HG03039 (cell line): Measurements from ENCODE around the gene TFRC.
"Not testable (repeated sequence)": the region's sequence is repeated elsewhere in the genome, so short reads cannot be mapped to it uniquely, and the experiment has no call there.

ENCODE experiments used
- ATAC-seq: cut with Tn5 transposase; IDR thresholded peaks from one replicate; pipeline ENCODE4 v1.9.1; 2021; ENCODE audit warnings: mild to moderate bottlenecking, moderate library complexity; ENCODE audit not compliant: unreplicated experiment

TFRC gene

DNA sequence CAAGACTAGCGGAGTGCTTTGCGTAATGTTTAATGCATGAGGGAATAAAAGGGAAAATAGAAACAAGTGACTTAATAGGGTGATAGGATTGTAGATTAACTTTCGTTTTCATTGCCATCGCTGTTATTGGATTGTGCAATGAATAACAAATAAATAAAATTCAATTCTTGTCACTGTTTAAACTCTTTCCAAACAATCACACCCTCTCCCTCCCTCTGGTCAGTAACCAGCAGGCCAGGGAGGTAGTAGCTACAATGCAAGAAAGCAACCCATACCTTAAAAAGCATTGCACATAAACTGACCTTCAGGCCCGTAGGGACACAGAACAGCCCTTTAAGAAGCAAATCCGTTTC is 705 bp upstream of the TFRC start:
- no peak for ATAC-seq

DNA sequence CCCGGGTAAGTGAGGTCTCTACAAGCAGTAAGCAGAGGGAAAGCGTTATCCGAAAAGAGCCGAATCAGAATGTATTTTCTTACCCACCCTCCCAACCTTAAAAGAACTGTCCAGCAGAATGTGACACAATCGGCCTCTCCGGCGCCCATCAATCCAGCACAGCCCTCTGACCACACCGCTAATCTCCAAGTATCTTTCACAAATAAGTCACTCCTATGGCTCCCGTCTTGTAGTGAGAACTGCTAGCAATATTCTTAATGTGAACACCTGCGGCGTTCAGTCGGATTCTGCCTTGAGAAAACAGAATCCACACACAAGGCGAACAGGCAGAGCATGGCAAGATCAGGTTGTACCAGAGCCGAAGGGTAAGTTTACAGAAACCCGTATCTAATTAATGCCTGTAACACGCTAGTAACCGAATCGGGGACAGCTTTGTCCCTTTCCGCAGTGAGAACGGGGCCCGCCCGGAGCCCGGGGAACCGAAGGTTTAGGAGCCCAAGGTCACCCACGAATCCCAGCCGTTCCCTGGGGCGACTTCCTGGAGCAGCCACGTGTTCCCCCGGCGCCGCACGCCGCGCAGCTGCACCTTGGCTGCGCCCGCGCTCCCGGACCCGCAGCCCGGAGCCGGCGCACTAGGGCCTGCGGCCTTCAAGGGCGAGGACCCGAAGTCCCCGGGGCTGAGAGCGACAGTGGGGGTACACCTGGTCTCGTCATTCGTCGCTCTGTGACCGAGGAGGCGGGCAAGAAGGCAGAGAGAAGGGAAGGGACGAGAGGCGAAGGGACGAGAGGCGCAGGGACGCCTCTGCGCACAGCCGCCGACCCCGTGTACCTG is 672 bp downstream of the TFRC start:
- ATAC-seq: peak; percentile 21

- ATAC-seq: not testable (repeated sequence)
Observed at GRCh38 chr3:196080101-196080846, 1.6 kb downstream of the TFRC start.

- no peak for ATAC-seq
Observed at GRCh38 chr3:196079682-196080081, 2.2 kb downstream of the TFRC start.

DNA sequence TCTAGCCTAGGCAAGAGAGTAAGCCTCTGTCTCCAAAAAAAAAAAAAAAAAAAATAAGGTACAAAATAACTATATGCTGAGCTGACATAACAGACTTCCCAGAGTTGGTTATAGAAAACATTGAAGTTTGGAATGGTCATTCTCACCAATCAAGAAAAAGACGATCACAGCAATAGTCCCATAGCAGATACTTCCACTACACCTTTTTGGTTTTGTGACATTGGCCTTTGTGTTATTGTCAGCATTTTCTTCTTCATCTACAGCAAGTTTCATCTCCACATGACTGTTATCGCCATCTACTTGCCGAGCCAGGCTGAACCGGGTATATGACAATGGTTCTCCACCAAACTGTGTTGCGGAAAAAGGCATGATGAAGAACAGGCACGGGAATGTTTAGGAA is 6.9 kb downstream of the TFRC start:
- ATAC-seq: no peak

GRCh38 chr3:196073255-196073753 is 8.6 kb downstream of the TFRC start:
- ATAC-seq: no peak

- no peak for ATAC-seq
Observed at GRCh38 chr3:196072313-196072712, 9.6 kb downstream of the TFRC start.

GRCh38 chr3:196068812-196069211 is 13.1 kb downstream of the TFRC start:
- ATAC-seq: not testable (repeated sequence)

DNA sequence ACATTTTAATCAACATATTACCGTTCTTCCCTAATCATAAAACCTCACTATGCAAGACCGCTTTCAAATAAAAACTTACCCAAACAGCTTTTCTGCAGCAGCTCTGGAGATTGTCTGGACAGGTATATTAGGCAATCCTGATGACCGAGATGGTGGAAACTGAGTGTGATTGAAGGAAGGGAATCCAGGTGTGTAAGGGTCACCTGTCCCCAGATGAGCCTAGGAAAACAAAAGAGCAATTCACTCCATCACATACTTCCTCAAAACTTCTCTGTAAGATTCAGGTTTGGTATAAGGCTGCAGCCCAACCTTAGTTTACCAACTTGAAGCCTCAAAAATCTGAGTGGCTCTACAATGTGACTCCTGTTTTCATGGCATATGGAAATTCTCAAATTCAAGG is 14.5 kb downstream of the TFRC start:
- no peak for ATAC-seq

DNA sequence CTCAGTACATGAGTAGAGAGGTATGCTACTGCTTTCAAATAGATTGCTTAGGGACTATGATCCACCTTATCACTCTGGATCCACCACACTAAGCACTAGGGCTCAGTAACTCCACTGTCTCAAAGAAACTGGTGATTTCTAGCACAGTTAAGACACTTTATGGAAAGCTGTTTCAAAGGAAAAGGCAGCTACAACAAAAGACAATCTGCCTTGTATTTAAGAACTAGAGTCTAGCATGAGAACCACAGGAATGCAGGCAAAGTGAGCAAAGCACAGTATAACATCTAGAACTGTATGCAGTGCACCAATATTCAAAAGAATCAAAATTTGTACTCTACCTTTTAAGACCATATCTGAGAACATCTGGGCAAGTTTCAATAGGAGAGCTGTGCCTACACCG is 17.9 kb downstream of the TFRC start:
- ATAC-seq: no peak

DNA sequence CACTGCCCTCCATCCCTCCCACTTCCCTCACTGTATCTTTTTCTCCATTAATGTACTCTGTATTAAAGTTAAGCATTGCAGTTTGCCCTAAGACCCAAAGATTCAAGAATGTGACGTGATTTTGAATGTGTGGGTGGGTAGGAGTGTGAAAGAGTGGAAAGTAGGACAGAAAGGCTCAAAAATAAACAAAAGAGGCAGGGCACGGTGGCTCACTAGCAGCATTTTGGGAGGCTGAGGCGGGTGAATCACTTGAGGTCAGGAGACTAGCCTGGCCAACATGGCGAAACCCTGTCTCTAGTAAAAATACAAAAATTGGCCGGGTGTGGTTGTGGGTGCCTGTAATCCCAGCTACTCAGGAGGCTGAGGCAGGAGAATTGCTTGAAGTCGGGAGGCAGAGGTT is 18.4 kb downstream of the TFRC start:
- ATAC-seq: no peak

DNA sequence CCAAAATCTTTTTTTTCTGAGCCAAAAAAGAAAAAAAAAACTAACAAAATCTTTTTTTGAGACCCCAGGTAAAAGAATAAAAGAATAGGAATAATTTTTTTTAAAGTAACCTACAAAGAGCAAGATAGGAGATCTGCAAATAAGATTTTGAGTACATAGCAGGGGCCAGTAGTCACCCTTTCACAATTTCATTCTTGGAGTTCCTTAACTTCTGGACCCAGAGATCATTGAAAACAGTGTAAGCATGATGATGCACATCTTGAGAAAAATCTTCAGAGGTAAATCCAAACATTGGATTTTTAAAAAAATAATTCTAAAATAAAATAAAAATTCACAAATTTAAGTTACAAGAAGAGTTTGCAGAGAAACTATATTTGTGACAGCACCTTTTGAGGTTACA is 18.8 kb downstream of the TFRC start:
- ATAC-seq: no peak

DNA sequence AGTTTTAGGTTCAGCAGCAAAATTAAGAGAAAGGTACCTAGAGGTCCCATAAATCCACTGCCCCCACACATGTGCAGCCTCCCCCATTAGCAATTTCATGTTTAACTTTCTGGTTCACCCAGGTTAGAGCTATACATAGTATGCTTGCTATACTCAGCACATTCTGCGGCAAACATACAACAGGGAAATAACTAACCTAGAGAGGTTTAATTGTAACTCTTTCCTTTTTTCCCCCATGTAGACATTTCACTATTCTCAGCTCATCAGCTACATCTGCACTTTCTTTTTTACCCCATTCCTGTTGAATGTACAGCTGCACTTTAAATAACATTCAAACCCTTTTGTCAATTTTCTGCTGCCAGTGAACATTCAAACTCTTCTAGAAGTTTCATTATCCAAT is 21.1 kb downstream of the TFRC start:
- ATAC-seq: no peak

DNA sequence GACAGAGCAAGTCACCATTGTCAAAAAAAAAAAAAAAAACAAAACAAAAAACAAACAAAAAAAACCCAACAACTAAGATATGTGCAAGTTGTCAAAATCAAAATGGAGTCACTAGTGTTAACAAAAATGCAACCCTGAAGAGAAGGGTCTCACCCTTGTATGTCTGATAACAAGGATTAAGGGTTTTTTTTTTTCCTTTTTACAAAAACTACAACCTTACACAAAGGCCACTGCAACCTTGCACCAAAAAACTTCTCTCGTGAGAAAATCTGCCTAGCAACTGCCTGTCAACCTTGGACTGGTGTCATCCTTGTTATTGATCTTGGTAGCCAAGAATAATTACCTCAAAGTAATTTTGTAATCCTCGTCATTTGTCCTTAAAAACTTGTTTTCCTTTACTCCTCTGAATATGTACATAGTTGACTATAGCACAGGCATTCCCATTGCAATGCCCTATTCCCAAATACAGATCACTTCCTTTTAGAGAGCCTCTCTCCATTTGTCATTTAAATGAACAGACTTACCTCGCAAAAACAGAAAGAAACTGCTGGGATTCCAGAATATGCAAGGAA is 24.0 kb downstream of the TFRC start:
- ATAC-seq: no peak

DNA sequence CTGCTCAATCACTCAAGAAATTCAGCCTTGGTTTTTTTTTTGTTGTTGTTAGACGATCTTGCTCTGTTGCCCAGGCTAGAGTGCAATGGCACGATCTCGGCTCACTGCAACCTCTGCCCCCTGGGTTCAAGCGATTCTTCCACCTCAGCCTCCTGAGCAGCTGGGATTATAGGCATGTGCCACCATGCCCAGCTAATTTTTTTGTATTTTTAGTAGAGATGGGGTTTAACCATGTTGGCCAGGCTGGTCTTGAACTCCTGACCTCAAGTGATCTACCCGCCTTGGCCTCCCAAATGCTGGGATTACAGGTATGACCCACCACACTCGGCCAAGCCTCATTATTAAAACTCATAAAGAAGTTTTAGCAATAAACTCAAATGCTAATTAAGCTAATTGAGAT is 25.5 kb downstream of the TFRC start:
- ATAC-seq: not testable (repeated sequence)

DNA sequence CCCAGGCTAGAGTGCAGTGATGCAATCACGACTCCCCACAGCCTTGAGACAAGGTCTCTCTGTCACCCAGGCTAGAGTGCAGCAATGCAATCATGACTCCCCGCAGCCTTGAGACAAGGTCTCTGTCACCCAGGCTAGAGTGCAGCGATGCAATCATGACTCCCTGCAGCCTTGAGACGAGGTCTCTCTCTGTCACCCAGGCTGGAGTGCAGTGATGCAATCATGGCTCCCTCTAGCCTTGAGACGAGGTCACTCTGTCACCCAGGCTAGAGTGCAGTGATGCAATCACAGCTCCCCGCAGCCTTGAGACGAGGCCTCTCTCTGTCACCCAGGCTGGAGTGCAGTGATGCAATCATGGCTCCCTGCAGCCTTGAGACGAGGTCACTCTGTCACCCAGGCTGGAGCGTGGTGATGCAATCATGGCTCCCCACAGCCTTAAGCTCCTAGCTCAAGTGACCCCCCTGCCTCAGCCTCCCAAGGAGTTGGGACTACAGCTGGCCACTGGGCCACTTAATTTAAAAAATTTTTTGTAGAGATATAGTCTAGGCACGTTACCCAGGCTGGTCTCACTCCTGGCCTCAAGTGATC is 26.1 kb downstream of the TFRC start:
- no peak for ATAC-seq

- no peak for ATAC-seq
Observed at GRCh38 chr3:196055240-196055639, 26.6 kb downstream of the TFRC start.

DNA sequence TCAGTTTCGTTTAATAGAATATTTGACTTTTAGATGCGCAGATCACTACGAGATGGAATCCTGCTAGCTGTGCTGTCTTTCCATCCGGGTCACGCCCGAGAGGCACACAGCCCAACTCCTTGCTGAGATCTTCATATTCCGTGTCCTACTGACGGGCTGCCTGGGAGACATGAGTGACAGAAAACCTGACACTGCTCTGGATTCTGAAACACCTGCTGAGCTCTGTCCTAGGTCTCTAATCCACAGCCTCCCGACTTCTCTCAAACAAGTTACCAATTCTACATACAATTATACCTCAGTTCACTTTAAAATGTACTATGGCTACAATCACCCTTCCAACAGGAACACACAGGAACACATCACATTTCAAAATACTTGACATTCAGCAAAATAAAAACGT is 27.2 kb downstream of the TFRC start:
- no peak for ATAC-seq

DNA sequence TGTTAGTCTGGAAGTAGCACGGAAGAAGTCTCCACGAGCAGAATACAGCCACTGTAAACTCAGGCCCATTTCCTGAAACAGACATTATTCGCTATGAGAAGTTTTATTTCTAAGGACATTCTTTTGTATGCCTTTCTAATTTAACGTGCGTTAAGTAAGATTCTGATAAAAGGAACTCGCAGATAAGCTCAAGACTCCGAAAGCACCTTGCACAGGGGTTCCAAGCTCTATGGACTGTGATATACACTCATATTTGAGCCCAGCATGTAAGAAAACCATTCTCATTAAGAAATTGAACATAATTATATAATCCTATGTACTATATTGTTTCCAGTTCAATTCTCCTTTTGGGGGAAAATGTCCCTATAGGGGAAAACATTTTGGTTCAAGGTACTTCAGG is 28.4 kb downstream of the TFRC start:
- no peak for ATAC-seq

- ATAC-seq: no peak
Observed at GRCh38 chr3:196051282-196052076, 30.4 kb downstream of the TFRC start.

DNA sequence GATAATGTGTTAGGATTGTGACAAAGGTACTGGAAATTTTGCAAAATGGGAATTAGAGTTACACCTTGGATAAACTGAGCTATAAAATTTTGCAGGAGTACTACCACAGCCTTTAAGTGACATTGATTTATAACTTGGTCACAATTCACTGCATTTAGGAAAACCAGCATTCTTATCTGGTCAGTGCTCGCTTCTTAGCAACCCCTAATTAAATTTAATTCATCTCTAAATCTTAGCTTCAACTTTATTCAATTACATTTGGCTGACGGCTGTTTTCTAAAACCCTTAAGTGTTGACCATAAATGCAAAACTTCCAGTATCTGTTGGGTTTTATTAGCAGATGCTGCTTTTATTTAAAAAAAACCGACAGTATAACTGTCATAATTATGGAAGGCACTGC is 31.3 kb downstream of the TFRC start:
- ATAC-seq: no peak
